ENCODE data around the gene ZSCAN22. TPM values are rescaled to one million over a fixed set of nuclear protein-coding genes. Genes with fewer than 3 reads are reported as not detected.

Gene ZSCAN22
- total and polyA plus RNA-seq, 2 of the 13 experiments (the other 11 are each of a cell fraction or from before 2014, with no cell fraction given) = 2.5 to 3.5 TPM

GRCh38 chr19:58362272-58362994 lies 35.6 kb downstream of the ZSCAN22 start, which contains the start of gene ZNF497 (continued):
- TF ChIP-seq, protein P1, sequence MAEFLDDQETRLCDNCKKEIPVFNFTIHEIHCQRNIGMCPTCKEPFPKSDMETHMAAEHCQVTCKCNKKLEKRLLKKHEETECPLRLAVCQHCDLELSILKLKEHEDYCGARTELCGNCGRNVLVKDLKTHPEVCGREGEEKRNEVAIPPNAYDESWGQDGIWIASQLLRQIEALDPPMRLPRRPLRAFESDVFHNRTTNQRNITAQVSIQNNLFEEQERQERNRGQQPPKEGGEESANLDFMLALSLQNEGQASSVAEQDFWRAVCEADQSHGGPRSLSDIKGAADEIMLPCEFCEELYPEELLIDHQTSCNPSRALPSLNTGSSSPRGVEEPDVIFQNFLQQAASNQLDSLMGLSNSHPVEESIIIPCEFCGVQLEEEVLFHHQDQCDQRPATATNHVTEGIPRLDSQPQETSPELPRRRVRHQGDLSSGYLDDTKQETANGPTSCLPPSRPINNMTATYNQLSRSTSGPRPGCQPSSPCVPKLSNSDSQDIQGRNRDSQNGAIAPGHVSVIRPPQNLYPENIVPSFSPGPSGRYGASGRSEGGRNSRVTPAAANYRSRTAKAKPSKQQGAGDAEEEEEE (CRISPR knock-in tag; IDR thresholded peaks at IDR 0.05; ENCODE audit: borderline replicate concordance) = no peak
- no peak; the same call in 1 of the 2 replicates for TF ChIP-seq BRD4 (CRISPR knock-in tag; IDR thresholded peaks at IDR 0.05)
- no peak for TF ChIP-seq ZNF567 (CRISPR knock-in tag; IDR thresholded peaks at IDR 0.05; ENCODE audit: borderline replicate concordance)
- no peak; the same call in 1 of the 2 replicates for TF ChIP-seq GATA4 (IDR thresholded peaks at IDR 0.05; ENCODE audit: borderline replicate concordance, low read depth)
- peak; percentile 57 for TF ChIP-seq BHLHE40 (IDR thresholded peaks at IDR 0.05; ENCODE audit: low read length)
- no peak; the same call in 1 of the 2 replicates for TF ChIP-seq CAMTA2 (CRISPR knock-in tag; IDR thresholded peaks at IDR 0.05; ENCODE audit: borderline replicate concordance)
- no peak for TF ChIP-seq NPAS2 (CRISPR knock-in tag; IDR thresholded peaks at IDR 0.05; ENCODE audit: borderline replicate concordance)
- TF ChIP-seq PBX3 (CRISPR knock-in tag; IDR thresholded peaks at IDR 0.05; ENCODE audit: borderline replicate concordance) = 0 out of 2 replicates have a peak, but pooled peaks have one; percentile 66
- no peak for TF ChIP-seq NFE2L1 (CRISPR knock-in tag; IDR thresholded peaks at IDR 0.05; ENCODE audit: borderline replicate concordance)
- TF ChIP-seq, protein P2, sequence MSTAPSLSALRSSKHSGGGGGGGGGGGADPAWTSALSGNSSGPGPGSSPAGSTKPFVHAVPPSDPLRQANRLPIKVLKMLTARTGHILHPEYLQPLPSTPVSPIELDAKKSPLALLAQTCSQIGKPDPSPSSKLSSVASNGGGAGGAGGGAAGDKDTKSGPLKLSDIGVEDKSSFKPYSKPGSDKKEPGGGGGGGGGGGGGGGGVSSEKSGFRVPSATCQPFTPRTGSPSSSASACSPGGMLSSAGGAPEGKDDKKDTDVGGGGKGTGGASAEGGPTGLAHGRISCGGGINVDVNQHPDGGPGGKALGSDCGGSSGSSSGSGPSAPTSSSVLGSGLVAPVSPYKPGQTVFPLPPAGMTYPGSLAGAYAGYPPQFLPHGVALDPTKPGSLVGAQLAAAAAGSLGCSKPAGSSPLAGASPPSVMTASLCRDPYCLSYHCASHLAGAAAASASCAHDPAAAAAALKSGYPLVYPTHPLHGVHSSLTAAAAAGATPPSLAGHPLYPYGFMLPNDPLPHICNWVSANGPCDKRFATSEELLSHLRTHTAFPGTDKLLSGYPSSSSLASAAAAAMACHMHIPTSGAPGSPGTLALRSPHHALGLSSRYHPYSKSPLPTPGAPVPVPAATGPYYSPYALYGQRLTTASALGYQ (CRISPR knock-in tag; IDR thresholded peaks at IDR 0.05) = peak; percentile 75
- no peak for TF ChIP-seq DNMT1 (CRISPR knock-in tag; IDR thresholded peaks at IDR 0.05)
- TF ChIP-seq THYN1 (CRISPR knock-in tag; IDR thresholded peaks at IDR 0.05; ENCODE audit: borderline replicate concordance, low read depth) = no peak
- TF ChIP-seq CBX1 (IDR thresholded peaks at IDR 0.05; ENCODE audit: low read depth) = peak; percentile 16
- TF ChIP-seq ZNF136 (CRISPR knock-in tag; IDR thresholded peaks at IDR 0.05; ENCODE audit: low read depth) = 0 out of 2 replicates have a peak, but pooled peaks have one; percentile 23
- TF ChIP-seq JUNB (CRISPR knock-in tag; IDR thresholded peaks at IDR 0.05; ENCODE audit: borderline replicate concordance) = no peak
- TF ChIP-seq ZNF646 (CRISPR knock-in tag; IDR thresholded peaks at IDR 0.05) = no peak
- TF ChIP-seq ZNF773 (CRISPR knock-in tag; IDR thresholded peaks at IDR 0.05; ENCODE audit: borderline replicate concordance) = no peak
